A673 (cell line): Measurements from ENCODE around the gene PRRT1. TPM values are rescaled to one million over a fixed set of nuclear protein-coding genes. Genes with fewer than 3 reads are reported as not detected.

Experiments
- BruUV-seq: library from RNA; stranded (reverse); fragments of 400-500 nt; replicated peaks from 2 replicates; lab custom pipeline; 2021; lab: Mats Ljungman, UMichigan
- CTCF ChIA-PET: fragments of 300-600 bp; sonication (Branson Sonifier 250); formaldehyde crosslinking; loops from one replicate; lab custom pipeline; 2022; ENCODE audit warnings: antibody characterized with exemption; lab: Charles Lee
- POLR2A ChIA-PET: fragments of 300-600 bp; sonication (Branson Sonifier 250); formaldehyde crosslinking; loops from one replicate; lab custom pipeline; 2022; ENCODE audit warnings: antibody characterized with exemption; ENCODE audit not compliant: low non-redundant PET; lab: Charles Lee
- DNase-seq: peaks from one replicate; pipeline ENCODE4 v3.0.0-alpha.2; 2015; ENCODE audit warnings: low spot score
- H3K27ac ChIP-seq: fragments of 200-600 bp; sonication (generic); 2 replicates; pipeline ENCODE4 v1.5.1; 2016; ENCODE audit warnings: mixed run types, low read depth, mild to moderate bottlenecking, mixed read lengths, antibody characterized with exemption, low read length; ENCODE audit not compliant: poor library complexity, severe bottlenecking
- H3K27me3 ChIP-seq: fragments of 200-600 bp; sonication (generic); replicated peaks from 2 replicates; pipeline ENCODE4 v1.6.1; 2017; ENCODE audit warnings: mixed run types, low read depth, mild to moderate bottlenecking, mixed read lengths, antibody characterized with exemption, low read length; ENCODE audit not compliant: insufficient read depth, poor library complexity
- H3K36me3 ChIP-seq: fragments of 200-600 bp; sonication (generic); 2 replicates; pipeline ENCODE4 v1.6.1; 2016; ENCODE audit warnings: mixed run types, mild to moderate bottlenecking, mixed read lengths, antibody characterized with exemption, low read length; ENCODE audit not compliant: insufficient read depth, poor library complexity, severe bottlenecking
- H3K4me1 ChIP-seq: fragments of 200-600 bp; sonication (generic); 2 replicates; pipeline ENCODE4 v1.6.1; 2017; ENCODE audit warnings: mixed run types, mild to moderate bottlenecking, mixed read lengths, antibody characterized with exemption, low read length; ENCODE audit not compliant: insufficient read depth, poor library complexity, severe bottlenecking
- H3K4me3 ChIP-seq: fragments of 200-600 bp; sonication (generic); 2 replicates; pipeline ENCODE4 v1.5.1; 2016; ENCODE audit warnings: low read depth, mixed run types, mild to moderate bottlenecking, mixed read lengths, low read length; ENCODE audit not compliant: poor library complexity, severe bottlenecking
- H3K9me3 ChIP-seq: fragments of 200-600 bp; sonication (generic); 2 replicates; pipeline ENCODE4 v1.6.1; 2016; ENCODE audit warnings: mixed run types, low read depth, mild to moderate bottlenecking, mixed read lengths, antibody characterized with exemption, low read length; ENCODE audit not compliant: poor library complexity, severe bottlenecking
- CTCF ChIP-seq: fragments of 300-800, 200-600 bp; sonication (generic); conservative IDR thresholded peaks from 2 replicates; pipeline ENCODE4 v1.5.1; 2017; ENCODE audit warnings: low read depth, mild to moderate bottlenecking, antibody characterized with exemption, low read length, moderate library complexity, mixed read lengths
- EZH2 ChIP-seq: fragments of 200-600 bp; sonication (generic); IDR thresholded peaks from 2 replicates; pipeline ENCODE4 v1.6.1; 2017; ENCODE audit warnings: borderline replicate concordance, low read depth, mild to moderate bottlenecking, mixed read lengths, antibody characterized with exemption, low read length; ENCODE audit not compliant: poor library complexity, severe bottlenecking
- intact Hi-C: fragments of 100-400 bp; cut with micrococcal nuclease; formaldehyde crosslinking; loops from one replicate; pipeline ENCODE4 v1.10.0; 2022; ENCODE audit not compliant: unreplicated experiment
- total RNA-seq: library from RNA; stranded (reverse); gene quantifications from 2 replicates; pipeline ENCODE4 v1.2.3, GENCODE V29; 2021

Gene PRRT1
- total RNA-seq, 1 experiment from 2014 or later = 4.5 TPM

GRCh38 chr6:32166411-32167061, 14.8 kb upstream of the PRRT1 start:
- Histone ChIP-seq H3K27ac (no peak overlapping the region), H3K36me3 (peaks cover 47% of the 10 kb centered on the region), H3K4me3 (no peak overlapping the region), H3K27me3 (no peaks in the 10 kb centered on the region), H3K9me3 (no peaks in the 10 kb centered on the region), H3K4me1 (peaks cover 17% of the 10 kb centered on the region)
- intact Hi-C loops = no loop called here
- ChIA-PET POLR2A (interaction anchor here (0.5 kb wide), 1 partner anchor 63 kb away, joined by 12 read pairs; no protein-coding TSS in a partner anchor), CTCF (no interaction called here)
- DNase-seq = no peak
- BruUV-seq = no TSS peak
- TF ChIP-seq CTCF (no peak), EZH2 (no peak)

DNA sequence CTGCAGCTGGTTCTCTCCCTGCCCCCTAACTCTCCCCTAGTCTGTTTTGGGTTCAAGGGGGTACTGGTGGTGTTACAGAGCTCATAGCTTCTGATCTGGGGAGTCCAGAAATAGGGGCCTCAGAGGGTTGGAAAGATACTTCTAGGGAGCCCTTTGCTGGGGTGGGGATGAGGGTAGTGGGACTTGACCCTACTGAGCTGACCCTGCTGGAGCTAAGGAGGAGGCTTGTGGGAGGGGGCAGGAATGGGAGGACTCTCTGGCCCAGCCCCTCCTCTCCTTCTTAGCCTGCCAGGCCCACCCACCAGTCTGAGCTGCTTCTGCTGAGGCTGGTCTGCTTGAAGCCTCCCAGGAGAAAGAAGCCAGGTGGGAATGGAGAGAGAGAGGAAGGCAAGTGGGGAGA, 12.6 kb upstream of the PRRT1 start, which contains the start of gene EGFL8:
Gene EGFL8 (plus strand): TSS at position 301 of the 400 bp plus-strand sequence. CDS start 1,571 bp downstream, outside the sequence.
- intact Hi-C loops = no loop called here
- Histone ChIP-seq H3K27ac (peak within 1 kb of the TSS; percentile 85), H3K4me1 (peaks cover 17% of the 10 kb centered on the region), H3K4me3 (no peak within 1 kb of the TSS), H3K36me3 (peaks cover 25% of the 10 kb centered on the region), H3K9me3 (no peaks in the 10 kb centered on the region), H3K27me3 (no peaks in the 10 kb centered on the region)
- no TSS peak for BruUV-seq
- TF ChIP-seq CTCF (no peak), EZH2 (no peak)
- ChIA-PET POLR2A (interaction anchor here (1.1 kb wide), 1 partner anchor 14 kb away, joined by 5 read pairs; the partner anchor contains the start of gene RNF5), CTCF (interaction anchor here (0.6 kb wide), 2 partner anchors 26 to 31 kb away, joined by 3 to 4 read pairs; no protein-coding TSS in a partner anchor)
- DNase-seq = no peak

- Histone ChIP-seq H3K27me3 (no peaks in the 10 kb centered on the region), H3K36me3 (peaks cover 23% of the 10 kb centered on the region), H3K27ac (peak overlapping the region; percentile 85), H3K9me3 (no peaks in the 10 kb centered on the region), H3K4me1 (peaks cover 17% of the 10 kb centered on the region), H3K4me3 (no peak overlapping the region)
- intact Hi-C loops = no loop called here
- peak; percentile 75 for DNase-seq
- no TSS peak for BruUV-seq
- ChIA-PET CTCF (interaction anchor here (0.6 kb wide), 1 partner anchor 27 kb away, joined by 3 read pairs; no protein-coding TSS in a partner anchor), POLR2A (interaction anchor here (1.1 kb wide), 1 partner anchor 14 kb away, joined by 5 read pairs; the partner anchor contains the start of gene RNF5)
- TF ChIP-seq CTCF (no peak), EZH2 (no peak)
These were observed 12.0 kb upstream of the PRRT1 start for GRCh38 chr6:32163559-32164258.
